Activated CD4-positive, alpha-beta memory T cell treated with anti-CD3 and anti-CD28 coated beads for 36 hours (primary cell): Measurements from ENCODE around the gene EIF5AL1. TPM values are rescaled to one million over a fixed set of nuclear protein-coding genes. Genes with fewer than 3 reads are reported as not detected.
"Not testable (repeated sequence)": the region's sequence is repeated elsewhere in the genome, so short reads cannot be mapped to it uniquely, and the experiment has no call there.

Source experiments
- CTCF ChIA-PET: fragments of 350-600 bp; sonication (Branson Sonifier 250); formaldehyde crosslinking; loops from one replicate; lab custom pipeline; 2021; ENCODE audit warnings: antibody characterized with exemption, inconsistent platforms; lab: Charles Lee
- POLR2A ChIA-PET: fragments of 350-600 bp; sonication (Branson Sonifier 250); formaldehyde crosslinking; loops from one replicate; lab custom pipeline; 2021; ENCODE audit warnings: antibody characterized with exemption; lab: Charles Lee
- DNase-seq: peaks from one replicate; pipeline ENCODE4 v3.0.0-alpha.2; 2020
- H3K27ac Mint-ChIP-seq: one replicate; pipeline ENCODE4 v1.8.0; 2021; ENCODE audit warnings: mixed read lengths
- H3K27me3 Mint-ChIP-seq: one replicate; pipeline ENCODE4 v1.8.0; 2021; ENCODE audit warnings: mixed read lengths
- H3K36me3 Mint-ChIP-seq: one replicate; pipeline ENCODE4 v1.8.0; 2021; ENCODE audit warnings: mixed read lengths
- H3K4me1 Mint-ChIP-seq: one replicate; pipeline ENCODE4 v1.8.0; 2021; ENCODE audit warnings: low read depth, mixed read lengths
- H3K4me3 Mint-ChIP-seq: one replicate; pipeline ENCODE4 v1.8.0; 2021; ENCODE audit warnings: mild to moderate bottlenecking, mixed read lengths
- H3K9me3 Mint-ChIP-seq: one replicate; pipeline ENCODE4 v1.8.0; 2021; ENCODE audit warnings: mixed read lengths
- intact Hi-C: fragments of 100-400 bp; cut with micrococcal nuclease; formaldehyde crosslinking; loops from one replicate; pipeline ENCODE4 v1.15.1; 2023
- total RNA-seq, 2 experiments: library from RNA; stranded (reverse); gene quantifications; one replicate each; pipeline ENCODE4 v1.2.3, GENCODE V29; 2021

Gene EIF5AL1
- total RNA-seq, 2 experiments from 2014 or later, result 2.4 to 3.2 TPM

DNA sequence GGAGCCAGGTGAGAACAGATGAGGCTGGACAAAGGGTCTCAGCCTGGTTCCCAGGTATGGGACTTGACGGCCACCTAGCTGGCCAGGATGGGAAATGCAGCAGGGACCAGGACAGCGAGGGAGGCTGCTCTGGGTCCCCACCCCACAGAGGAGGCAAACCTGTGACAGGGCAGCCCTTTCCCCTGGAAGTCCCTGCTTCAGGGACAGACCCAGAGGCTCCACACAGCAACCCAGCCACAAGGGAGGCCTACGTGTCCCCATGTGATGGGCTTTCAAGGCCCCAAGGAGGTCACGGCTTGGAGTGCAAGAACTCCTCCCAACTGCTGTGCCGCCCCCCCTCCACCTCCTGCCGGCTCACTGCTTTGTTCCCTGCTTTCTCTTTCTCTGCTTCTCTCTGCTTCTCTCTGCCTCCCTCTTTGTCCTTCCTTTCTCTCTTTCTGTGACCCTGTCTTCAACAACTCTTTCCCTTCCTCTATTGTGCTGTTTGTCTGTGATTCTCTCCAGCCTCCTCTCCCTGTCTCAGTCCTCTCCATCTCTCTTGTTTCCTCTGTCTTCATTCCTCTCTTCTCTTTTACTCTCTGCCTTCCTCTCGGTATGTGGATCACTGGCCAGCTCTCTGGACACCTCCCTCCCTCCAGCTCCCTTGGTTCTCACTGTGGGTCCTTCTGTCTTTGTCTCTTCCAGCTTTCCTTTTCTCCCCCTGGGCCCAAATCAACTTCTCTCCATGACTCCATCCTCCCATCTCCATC lies 9.6 kb upstream of the EIF5AL1 start:
- Mint-ChIP-seq H3K36me3 (no peaks in the 10 kb centered on the region), H3K27me3 (peaks cover 12% of the 10 kb centered on the region), H3K9me3 (no peaks in the 10 kb centered on the region), H3K4me1 (no peaks in the 10 kb centered on the region), H3K27ac (no peak overlapping the region), H3K4me3 (no peak overlapping the region)
- CTCF ChIA-PET, result interaction anchor here (0.7 kb wide), 1 partner anchor 128 kb away, joined by 4 read pairs; no protein-coding TSS in a partner anchor
- POLR2A ChIA-PET, result no interaction called here
- no peak for DNase-seq
- intact Hi-C loops, result no loop called here

DNA sequence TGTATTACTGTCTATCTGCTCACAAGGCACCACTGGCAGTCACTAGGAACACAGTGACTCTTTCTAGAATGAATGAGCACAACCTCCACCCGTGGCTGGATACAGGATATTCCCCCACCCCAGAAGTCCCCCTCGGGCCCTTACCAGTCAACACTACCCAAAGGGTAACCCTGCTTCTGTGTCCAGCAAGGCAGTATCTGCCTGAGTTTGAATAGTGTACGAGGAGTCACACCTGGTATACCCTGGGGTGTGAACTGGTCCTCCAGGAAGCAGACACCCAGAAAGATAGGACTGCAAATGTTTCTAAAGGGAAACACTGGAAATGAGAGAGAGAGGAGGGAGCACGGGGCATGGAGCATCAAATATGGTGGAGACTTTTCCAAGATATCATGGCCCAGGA lies 8.5 kb upstream of the EIF5AL1 start:
- POLR2A ChIA-PET, CTCF ChIA-PET, DNase-seq, intact Hi-C loops, H3K27ac Mint-ChIP-seq, H3K27me3 Mint-ChIP-seq, H3K4me3 Mint-ChIP-seq, H3K4me1 Mint-ChIP-seq, H3K9me3 Mint-ChIP-seq, H3K36me3 Mint-ChIP-seq: not testable (repeated sequence)

DNA sequence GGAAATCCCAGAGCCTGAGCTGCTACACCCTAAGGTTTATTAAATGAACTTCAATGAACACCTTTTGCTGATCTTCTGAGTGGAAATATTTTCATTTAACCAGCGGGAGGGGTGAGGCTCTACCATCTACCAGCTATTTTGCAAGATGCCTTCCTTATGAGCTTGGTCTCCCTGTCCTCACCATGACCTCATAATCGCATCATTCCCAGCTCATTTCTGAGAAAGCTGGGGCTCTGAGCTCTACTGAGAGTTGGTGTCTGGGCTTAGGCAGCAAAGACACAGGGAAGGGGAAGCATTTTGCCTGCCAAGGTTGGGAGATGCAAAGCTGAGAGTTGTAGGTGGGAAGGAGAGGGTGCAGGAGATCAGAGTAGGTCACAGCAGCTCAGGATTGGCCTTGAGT lies 7.8 kb upstream of the EIF5AL1 start:
- H3K36me3 Mint-ChIP-seq, DNase-seq, H3K4me3 Mint-ChIP-seq, H3K9me3 Mint-ChIP-seq, CTCF ChIA-PET, H3K27me3 Mint-ChIP-seq, POLR2A ChIA-PET, intact Hi-C loops, H3K27ac Mint-ChIP-seq, H3K4me1 Mint-ChIP-seq: not testable (repeated sequence)

DNA sequence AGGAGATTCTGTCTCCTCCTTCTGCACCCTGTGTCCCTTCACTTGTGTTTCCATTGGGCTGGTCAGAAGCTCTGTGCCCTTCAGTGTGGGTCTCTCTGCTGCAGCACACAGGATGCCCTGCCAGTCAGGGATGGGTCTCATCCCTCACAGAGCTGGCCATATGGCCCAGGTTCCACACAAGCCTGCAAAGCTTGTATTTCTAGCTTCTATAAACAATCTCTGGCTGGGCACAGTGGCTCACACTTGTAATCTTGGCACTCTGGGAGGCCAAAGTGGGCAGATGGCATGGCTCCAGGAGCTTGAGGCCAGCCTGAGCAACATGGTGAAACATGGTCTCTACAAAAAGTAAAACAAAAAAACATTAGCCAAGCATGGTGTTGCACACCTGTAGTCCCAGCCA lies 7.0 kb upstream of the EIF5AL1 start:
- H3K4me1 Mint-ChIP-seq, POLR2A ChIA-PET, intact Hi-C loops, H3K9me3 Mint-ChIP-seq, H3K36me3 Mint-ChIP-seq, H3K27me3 Mint-ChIP-seq, DNase-seq, H3K4me3 Mint-ChIP-seq, H3K27ac Mint-ChIP-seq: not testable (repeated sequence)
- CTCF ChIA-PET, result interaction anchor here (1.4 kb wide), 1 partner anchor 17 kb away, joined by 3 read pairs; no protein-coding TSS in a partner anchor

DNA sequence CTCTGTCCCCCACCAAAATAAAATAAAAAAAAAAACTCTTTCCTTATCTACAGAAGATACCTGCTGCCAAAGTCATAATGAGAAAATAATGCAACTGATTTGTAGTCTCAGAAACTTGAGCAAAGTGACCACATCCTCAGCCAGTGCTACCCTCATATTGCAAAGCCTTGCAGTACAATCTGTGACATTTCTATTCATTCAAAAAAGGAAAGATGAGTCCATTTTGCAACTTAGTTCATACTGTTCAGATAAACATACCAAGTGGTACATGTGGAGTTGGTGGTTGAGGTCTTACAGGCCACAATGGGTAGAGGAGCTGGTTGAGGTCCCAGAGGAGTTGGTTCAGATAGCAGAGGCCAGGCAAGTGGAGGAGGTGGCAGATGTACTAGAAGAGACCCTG lies 6.5 kb upstream of the EIF5AL1 start:
- H3K27ac Mint-ChIP-seq, result no peak overlapping the region
- peaks cover 3% of the 10 kb centered on the region for H3K27me3 Mint-ChIP-seq
- H3K36me3 Mint-ChIP-seq, result no peaks in the 10 kb centered on the region
- ChIA-PET POLR2A (no interaction called here), CTCF (interaction anchor here (1.4 kb wide), 1 partner anchor 18 kb away, joined by 3 read pairs; no protein-coding TSS in a partner anchor)
- no peaks in the 10 kb centered on the region for H3K9me3 Mint-ChIP-seq
- H3K4me1 Mint-ChIP-seq, result no peaks in the 10 kb centered on the region
- intact Hi-C loops, result no loop called here
- DNase-seq, result no peak
- no peak overlapping the region for H3K4me3 Mint-ChIP-seq

DNA sequence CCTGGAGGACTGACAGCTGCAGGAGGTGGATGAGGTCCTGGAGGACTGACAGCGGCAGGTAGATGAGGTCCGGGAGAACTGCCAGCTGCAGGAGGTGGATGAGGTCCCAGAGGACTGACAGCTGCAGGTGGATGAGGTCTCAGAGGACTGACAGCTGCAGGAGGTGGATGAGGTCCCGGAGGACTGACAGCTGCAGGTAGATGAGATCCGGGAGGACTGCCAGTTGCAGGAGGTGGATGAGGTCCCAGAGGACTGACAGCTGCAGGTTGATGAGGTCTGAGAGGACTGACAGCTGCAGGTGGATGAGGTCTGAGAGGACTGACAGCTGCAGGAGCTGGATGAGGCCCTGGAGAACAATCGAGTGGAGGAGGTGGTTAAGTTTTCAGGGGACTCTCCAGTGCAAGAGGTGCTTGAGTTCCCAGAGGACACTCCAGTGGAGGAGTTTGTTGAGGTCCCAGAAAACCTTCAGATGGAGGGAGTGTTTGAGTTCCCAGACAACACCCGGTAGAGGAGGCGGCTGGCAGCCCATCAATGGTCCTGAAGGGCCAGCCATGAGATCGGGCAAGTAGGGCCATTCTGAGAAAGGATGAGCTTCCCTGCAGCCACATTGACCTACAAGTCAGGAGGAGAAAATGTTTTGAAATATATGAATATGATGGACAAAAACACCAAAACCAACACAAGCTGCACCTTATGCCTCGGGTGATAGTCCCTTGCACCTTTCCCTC lies 4.7 kb upstream of the EIF5AL1 start:
- H3K9me3 Mint-ChIP-seq, result no peaks in the 10 kb centered on the region
- ChIA-PET POLR2A (interaction anchor here (0.6 kb wide), 1 partner anchor 520 kb away, joined by 4 read pairs; no protein-coding TSS in a partner anchor), CTCF (no interaction called here)
- H3K27ac Mint-ChIP-seq, result no peak overlapping the region
- no peak overlapping the region for H3K4me3 Mint-ChIP-seq
- H3K27me3 Mint-ChIP-seq, result peaks cover 3% of the 10 kb centered on the region
- intact Hi-C loops, result no loop called here
- H3K36me3 Mint-ChIP-seq, result no peaks in the 10 kb centered on the region
- no peak for DNase-seq
- no peaks in the 10 kb centered on the region for H3K4me1 Mint-ChIP-seq

DNA sequence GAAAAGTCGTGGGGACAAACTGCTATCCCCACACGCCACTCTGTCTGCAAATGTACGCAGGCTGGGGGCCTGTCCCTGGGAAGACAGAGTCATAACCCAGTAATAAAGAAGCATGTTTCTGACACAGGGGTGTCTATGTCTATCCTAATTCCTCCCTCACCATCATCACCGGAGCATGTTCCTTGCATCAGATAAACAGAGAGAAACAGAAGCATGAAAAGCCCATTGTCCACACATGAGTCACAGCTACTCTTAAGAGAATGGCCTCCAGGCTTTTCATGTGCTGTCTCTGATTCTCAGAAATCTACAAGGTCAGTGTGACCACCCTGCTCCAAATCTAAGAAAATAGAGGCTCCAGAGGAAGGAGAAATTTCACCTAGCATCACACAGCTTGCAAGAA lies 4.1 kb upstream of the EIF5AL1 start:
- H3K4me1 Mint-ChIP-seq, POLR2A ChIA-PET, H3K9me3 Mint-ChIP-seq, H3K27ac Mint-ChIP-seq, H3K27me3 Mint-ChIP-seq, CTCF ChIA-PET, DNase-seq, H3K4me3 Mint-ChIP-seq, intact Hi-C loops, H3K36me3 Mint-ChIP-seq: not testable (repeated sequence)

DNA sequence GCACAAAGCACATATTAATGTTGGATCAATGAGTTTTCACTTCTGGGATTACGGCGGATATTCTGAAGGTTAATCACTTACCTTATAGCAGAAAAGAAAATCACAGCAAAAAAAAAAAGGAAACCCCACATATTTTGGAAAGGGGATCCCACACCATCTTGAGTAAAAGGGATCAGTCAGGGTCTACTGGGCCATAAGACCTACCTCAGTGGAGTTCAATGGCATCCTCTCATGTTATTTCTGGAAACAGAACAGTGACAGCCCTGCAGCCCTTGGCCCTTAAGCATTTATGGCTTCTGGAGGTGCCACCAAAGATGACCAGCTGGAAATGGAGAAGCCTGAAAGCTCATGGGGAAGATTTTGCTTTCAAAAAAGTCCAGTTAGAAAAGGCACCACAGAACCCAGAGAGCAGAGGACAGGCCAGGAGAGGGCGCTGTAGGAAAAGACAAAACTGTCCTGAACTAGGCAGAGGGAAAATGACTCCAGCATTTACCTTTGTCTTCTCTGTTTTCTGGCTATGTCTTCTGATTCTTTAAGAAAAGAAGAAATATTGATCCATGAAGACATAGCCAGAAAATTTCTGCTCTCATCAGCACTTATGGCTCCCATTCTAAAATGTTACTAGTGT lies 2.9 kb upstream of the EIF5AL1 start:
- intact Hi-C loops, H3K4me3 Mint-ChIP-seq, H3K36me3 Mint-ChIP-seq, H3K9me3 Mint-ChIP-seq, H3K27me3 Mint-ChIP-seq, H3K27ac Mint-ChIP-seq, CTCF ChIA-PET, H3K4me1 Mint-ChIP-seq, POLR2A ChIA-PET, DNase-seq: not testable (repeated sequence)

DNA sequence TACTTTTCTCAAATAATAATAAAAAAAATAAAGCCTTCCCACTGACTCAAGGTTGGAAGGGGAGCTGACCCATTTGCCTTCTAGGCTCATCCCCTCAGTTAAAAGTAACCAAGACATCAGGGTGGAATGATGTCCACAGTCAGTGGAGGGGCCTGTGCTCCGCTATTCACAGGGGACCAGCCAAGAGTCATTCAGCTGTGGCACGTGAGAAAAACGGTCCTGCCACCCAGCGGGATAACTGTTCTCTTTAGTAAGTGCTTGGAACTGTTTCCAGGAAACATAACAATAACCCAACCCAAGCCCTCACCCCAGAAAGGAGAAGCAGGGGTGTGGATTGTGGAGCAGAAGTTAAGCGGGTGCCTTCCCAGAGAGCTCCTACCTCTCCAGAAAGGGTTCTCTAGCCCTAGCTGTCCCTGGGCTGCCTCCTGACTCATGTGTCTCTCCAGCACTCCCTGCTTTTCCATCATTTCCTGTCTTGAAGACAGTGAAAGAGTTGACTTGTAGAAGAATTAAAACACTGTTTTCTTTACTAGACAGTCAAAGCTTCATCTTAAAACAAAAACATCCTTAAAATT lies 2.3 kb upstream of the EIF5AL1 start:
- H3K4me3 Mint-ChIP-seq, CTCF ChIA-PET, H3K36me3 Mint-ChIP-seq, H3K4me1 Mint-ChIP-seq, H3K9me3 Mint-ChIP-seq, H3K27ac Mint-ChIP-seq, POLR2A ChIA-PET, H3K27me3 Mint-ChIP-seq, DNase-seq, intact Hi-C loops: not testable (repeated sequence)

DNA sequence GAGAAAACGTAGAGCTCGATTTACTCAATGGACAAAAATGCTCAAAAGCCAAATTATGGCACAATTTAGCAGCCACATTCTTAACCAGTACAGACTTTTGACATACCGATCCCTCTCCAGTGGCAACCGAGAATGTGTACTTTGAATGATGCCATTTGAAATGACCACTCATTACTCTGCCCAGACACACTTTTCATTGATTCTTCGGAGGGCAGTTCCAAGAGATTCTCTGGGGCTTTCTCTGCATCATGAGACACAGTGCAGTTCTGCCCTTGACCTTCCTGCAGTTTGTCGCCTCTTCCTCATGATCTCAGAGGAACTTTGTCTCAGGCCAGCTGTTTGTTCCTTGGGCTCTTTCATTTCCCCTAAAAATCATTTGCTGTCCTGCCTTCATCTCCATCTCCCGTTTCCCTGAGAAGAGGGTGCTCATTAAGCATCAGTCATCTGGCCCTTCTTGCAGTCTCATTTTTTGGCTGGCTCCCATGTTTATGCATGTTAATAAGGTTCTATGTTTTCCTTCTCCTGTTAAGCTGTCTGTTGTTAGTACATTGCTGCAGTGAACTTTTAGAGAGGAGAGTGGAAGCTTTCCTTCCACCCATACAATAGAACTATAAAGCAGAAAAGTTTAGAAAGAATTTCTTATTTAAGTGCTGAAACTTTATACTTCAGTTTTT lies 4.3 kb downstream of the EIF5AL1 start:
- H3K36me3 Mint-ChIP-seq, intact Hi-C loops, H3K27me3 Mint-ChIP-seq, H3K4me1 Mint-ChIP-seq, H3K4me3 Mint-ChIP-seq, H3K9me3 Mint-ChIP-seq, POLR2A ChIA-PET, H3K27ac Mint-ChIP-seq, DNase-seq: not testable (repeated sequence)
- CTCF ChIA-PET, result interaction anchor here (0.6 kb wide), 1 partner anchor 142 kb away, joined by 3 read pairs; no protein-coding TSS in a partner anchor

DNA sequence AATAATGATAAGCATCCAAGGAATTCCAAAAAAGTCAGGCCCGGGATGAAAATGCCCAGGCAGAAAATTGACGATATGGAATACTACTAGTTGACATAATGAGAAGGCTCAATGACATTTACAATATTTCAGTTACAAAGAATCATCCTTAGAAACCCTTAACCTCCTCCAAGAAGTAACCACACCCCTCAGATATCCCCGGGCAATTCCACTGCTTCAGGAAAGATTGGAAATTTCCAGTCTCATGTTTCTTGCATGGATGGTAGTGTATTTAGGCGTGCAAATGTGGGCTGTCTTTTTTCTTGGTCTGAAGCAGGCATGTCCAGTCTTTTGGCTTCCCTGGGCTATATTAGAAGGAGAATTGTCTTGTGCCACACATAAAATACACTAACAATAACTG lies 5.2 kb downstream of the EIF5AL1 start:
- intact Hi-C loops, POLR2A ChIA-PET, H3K36me3 Mint-ChIP-seq, H3K27ac Mint-ChIP-seq, H3K27me3 Mint-ChIP-seq, H3K9me3 Mint-ChIP-seq, H3K4me3 Mint-ChIP-seq, CTCF ChIA-PET, DNase-seq, H3K4me1 Mint-ChIP-seq: not testable (repeated sequence)

DNA sequence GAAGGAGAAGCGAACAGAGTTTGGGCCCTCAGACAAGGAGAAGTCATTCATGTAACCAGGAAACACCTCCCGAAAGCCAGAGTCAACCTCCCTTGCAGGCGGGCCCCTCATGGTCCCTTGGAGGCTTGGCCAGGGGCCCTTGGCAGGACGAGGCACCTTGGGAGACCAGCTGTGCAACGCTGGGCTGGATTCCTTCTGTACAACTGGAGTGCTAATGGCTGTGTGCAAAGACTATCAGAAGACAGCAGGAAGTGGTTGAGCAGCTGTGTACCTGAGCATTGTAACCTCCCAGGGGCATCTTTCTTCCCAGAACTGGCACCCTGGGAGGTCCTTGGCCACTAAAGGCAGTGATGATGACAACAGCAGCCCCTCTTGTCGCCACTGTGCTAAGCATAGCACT lies 9.4 kb downstream of the EIF5AL1 start:
- H3K27me3 Mint-ChIP-seq, POLR2A ChIA-PET, H3K4me3 Mint-ChIP-seq, DNase-seq, intact Hi-C loops, CTCF ChIA-PET, H3K36me3 Mint-ChIP-seq, H3K4me1 Mint-ChIP-seq, H3K9me3 Mint-ChIP-seq, H3K27ac Mint-ChIP-seq: not testable (repeated sequence)
